H7 (cell line): Measurements from ENCODE around the gene PDE11A. TPM values are rescaled to one million over a fixed set of nuclear protein-coding genes. Genes with fewer than 3 reads are reported as not detected.
"Not testable (repeated sequence)": the region's sequence is repeated elsewhere in the genome, so short reads cannot be mapped to it uniquely, and the experiment has no call there.

Experiments used
- DNase-seq: peaks from one replicate; pipeline ENCODE4 v3.0.0; 2012
- H3K27me3 ChIP-seq: 2 replicates; pipeline ENCODE4 v1.6.0; 2011; ENCODE audit warnings: mild to moderate bottlenecking, low read length; ENCODE audit not compliant: control insufficient read depth, insufficient read depth
- H3K36me3 ChIP-seq: replicated peaks from 2 replicates; pipeline ENCODE4 v1.5.1; 2011; ENCODE audit warnings: low read length; ENCODE audit not compliant: control insufficient read depth, insufficient read depth
- H3K4me3 ChIP-seq: 2 replicates; pipeline ENCODE4 v1.5.1; 2011; ENCODE audit warnings: low read depth, mild to moderate bottlenecking, control low read depth, low read length, moderate library complexity; ENCODE audit not compliant: insufficient read depth
- total RNA-seq: library from RNA; depleted of rRNA; stranded (reverse); fragments of >200 nt; shearing (Covaris generic); gene quantifications from 2 replicates; pipeline ENCODE4 v1.2.3, GENCODE V29; 2014

Gene PDE11A
- total RNA-seq, 1 experiment from 2014 or later: 1.2 TPM

GRCh38 chr2:177835418-177836204 is 237.0 kb downstream of the PDE11A start:
- not testable (repeated sequence) for H3K4me3 ChIP-seq, DNase-seq, H3K36me3 ChIP-seq, H3K27me3 ChIP-seq

GRCh38 chr2:177832611-177833433 is 239.8 kb downstream of the PDE11A start:
- H3K4me3 ChIP-seq: no peak overlapping the region
- DNase-seq: no peak
- no peaks in the 10 kb centered on the region for H3K36me3 ChIP-seq
- H3K27me3 ChIP-seq: no peaks in the 10 kb centered on the region; the same call in 1 of the 2 replicates

GRCh38 chr2:177830881-177831386 is 241.6 kb downstream of the PDE11A start:
- no peak for DNase-seq
- H3K36me3 ChIP-seq: no peaks in the 10 kb centered on the region
- no peak overlapping the region for H3K4me3 ChIP-seq
- H3K27me3 ChIP-seq: no peaks in the 10 kb centered on the region; the same call in 1 of the 2 replicates

GRCh38 chr2:177828557-177828956 is 244.0 kb downstream of the PDE11A start:
- DNase-seq: no peak
- no peak overlapping the region for H3K4me3 ChIP-seq
- H3K36me3 ChIP-seq: no peaks in the 10 kb centered on the region
- H3K27me3 ChIP-seq: no peaks in the 10 kb centered on the region; the same call in 1 of the 2 replicates

- H3K27me3 ChIP-seq: no peaks in the 10 kb centered on the region; the same call in 1 of the 2 replicates
- DNase-seq: no peak
These were observed 245.7 kb downstream of the PDE11A start for GRCh38 chr2:177826897-177827296.

GRCh38 chr2:177822941-177823340 is 249.6 kb downstream of the PDE11A start:
- no peaks in the 10 kb centered on the region for H3K36me3 ChIP-seq
- DNase-seq: no peak
- H3K27me3 ChIP-seq: no peaks in the 10 kb centered on the region
- no peak overlapping the region for H3K4me3 ChIP-seq

More at GRCh38 chr2:177826897-177827296, 245.7 kb downstream of the PDE11A start:
- Histone ChIP-seq H3K36me3 (no peaks in the 10 kb centered on the region), H3K4me3 (no peak overlapping the region)

- no peak for DNase-seq
- Histone ChIP-seq H3K4me3 (no peak overlapping the region), H3K36me3 (no peaks in the 10 kb centered on the region), H3K27me3 (no peaks in the 10 kb centered on the region)
These were observed 254.2 kb downstream of the PDE11A start for GRCh38 chr2:177818412-177818811.

GRCh38 chr2:177817300-177817699 is 255.3 kb downstream of the PDE11A start:
- Histone ChIP-seq H3K4me3 (no peak overlapping the region), H3K36me3 (no peaks in the 10 kb centered on the region), H3K27me3 (no peaks in the 10 kb centered on the region)
- no peak for DNase-seq

GRCh38 chr2:177816766-177817165 is 255.8 kb downstream of the PDE11A start:
- no peaks in the 10 kb centered on the region for H3K36me3 ChIP-seq
- H3K27me3 ChIP-seq: no peaks in the 10 kb centered on the region
- no peak overlapping the region for H3K4me3 ChIP-seq
- no peak for DNase-seq

GRCh38 chr2:177812713-177813396 is 259.7 kb downstream of the PDE11A start:
- no peak for DNase-seq
- H3K27me3 ChIP-seq: no peaks in the 10 kb centered on the region
- H3K4me3 ChIP-seq: no peak overlapping the region
- H3K36me3 ChIP-seq: no peaks in the 10 kb centered on the region

GRCh38 chr2:177810906-177811305 is 261.7 kb downstream of the PDE11A start:
- Histone ChIP-seq H3K36me3 (no peaks in the 10 kb centered on the region), H3K27me3 (no peaks in the 10 kb centered on the region), H3K4me3 (no peak overlapping the region)
- DNase-seq: no peak

- Histone ChIP-seq H3K36me3 (no peaks in the 10 kb centered on the region), H3K4me3 (no peak overlapping the region), H3K27me3 (no peaks in the 10 kb centered on the region)
- no peak for DNase-seq
These were observed 263.4 kb downstream of the PDE11A start for GRCh38 chr2:177808984-177809809.

- H3K36me3 ChIP-seq: no peaks in the 10 kb centered on the region
- no peak overlapping the region for H3K4me3 ChIP-seq
- no peak for DNase-seq
- H3K27me3 ChIP-seq: no peaks in the 10 kb centered on the region
These were observed 266.6 kb downstream of the PDE11A start for GRCh38 chr2:177806025-177806424.

- DNase-seq: peak; percentile 28
- Histone ChIP-seq H3K36me3 (no peaks in the 10 kb centered on the region), H3K4me3 (no peak overlapping the region), H3K27me3 (no peaks in the 10 kb centered on the region)
These were observed 273.0 kb downstream of the PDE11A start for GRCh38 chr2:177799531-177799930.
